K562 (cell line): ENCODE data around the gene EIF4E2. TPM values are rescaled to one million over a fixed set of nuclear protein-coding genes. Genes with fewer than 3 reads are reported as not detected.

Experiments
- ATAC-seq: fragments of 200-7000 bp; cut with Tn5 transposase; 3 replicates; pipeline ENCODE4 v1.9.1; 2020; ENCODE audit warnings: moderate library complexity
- BruUV-seq: library from RNA; stranded (reverse); fragments of 400-500 nt; replicated peaks from 2 replicates; lab custom pipeline; 2021; lab: Mats Ljungman, UMichigan
- CTCF ChIA-PET: fragments of 300-600 bp; formaldehyde crosslinking; extraction: SDS; loops from one replicate; lab custom pipeline; 2021; ENCODE audit warnings: low intra/inter-chr PET ratio; lab: Yijun Ruan, JAX
- POLR2A ChIA-PET: fragments of 300-600, 350-650 bp; sonication (Branson Sonifier 250); formaldehyde crosslinking; extraction: SDS; loops from one replicate; lab custom pipeline; 2021; ENCODE audit warnings: antibody characterized with exemption, inconsistent platforms; lab: Yijun Ruan, JAX
- DNase-seq, 4 experiments: peaks; one replicate each; pipeline versions ENCODE4 v3.0.0 to v3.0.0-alpha.2; 2011 to 2018; ENCODE audit warnings: low spot score in 3 of 4, mixed read lengths in 3 of 4; ENCODE audit errors: extremely low read depth in 1 of 4
- FAIRE-seq: peaks from 2 replicates; lab custom pipeline; 2011; peaks lifted over from hg19 to GRCh38; lab: Jason Lieb, UNC
- H2AFZ ChIP-seq: 2 replicates; pipeline ENCODE4 v1.6.0; 2011; ENCODE audit warnings: low read depth, low read length, control low read depth, inconsistent platforms
- H3K27ac ChIP-seq: fragments of 200-600 bp; 3 replicates; pipeline ENCODE4 v1.8.0; 2011; ENCODE audit warnings: low read depth, mild to moderate bottlenecking, control low read depth, inconsistent platforms, low read length, moderate library complexity, mixed read lengths; ENCODE audit errors: extremely low read depth
- H3K27me3 ChIP-seq, 2 experiments: fragments of 300-600 bp in 1 of 2; 2 replicates in 1 of 2; 3 replicates in 1 of 2; pipeline versions ENCODE4 v1.6.0 to v1.8.0; 2011; ENCODE audit warnings: inconsistent platforms in 2 of 2, low read length in 2 of 2, mild to moderate bottlenecking in 1 of 2, mixed read lengths in 1 of 2, moderate library complexity in 1 of 2; ENCODE audit not compliant: control insufficient read depth in 2 of 2, insufficient read depth in 2 of 2
- H3K36me3 ChIP-seq: fragments of 300-600 bp; 3 replicates; pipeline ENCODE4 v1.8.0; 2011; ENCODE audit warnings: mild to moderate bottlenecking, low read length, inconsistent platforms; ENCODE audit not compliant: control insufficient read depth, insufficient read depth
- H3K4me1 ChIP-seq, 2 experiments: fragments of 200-600 bp in 1 of 2; replicated peaks in 1 of 2; 2 replicates in 1 of 2; 3 replicates in 1 of 2; pipeline versions ENCODE4 v1.5.1 to v1.8.0; 2011; ENCODE audit warnings: inconsistent platforms in 2 of 2, low read length in 2 of 2, mild to moderate bottlenecking in 1 of 2, mixed read lengths in 1 of 2, moderate library complexity in 1 of 2; ENCODE audit not compliant: control insufficient read depth in 2 of 2, insufficient read depth in 2 of 2
- H3K4me2 ChIP-seq: 2 replicates; pipeline ENCODE4 v1.6.1; 2011; ENCODE audit warnings: low read length, control low read depth, inconsistent platforms, mixed read lengths; ENCODE audit not compliant: insufficient read depth
- H3K4me3 ChIP-seq: fragments of 200-600 bp; sonication (generic), shearing (Covaris generic); 2 replicates; pipeline ENCODE4 v1.5.1; 2016; ENCODE audit warnings: control low read depth, inconsistent platforms
- H3K79me2 ChIP-seq: fragments of 200-600 bp; 3 replicates; pipeline ENCODE4 v1.8.0; 2011; ENCODE audit warnings: low read length, inconsistent platforms; ENCODE audit not compliant: control insufficient read depth, insufficient read depth
- H3K9ac ChIP-seq, 2 experiments: 2 replicates each; pipeline versions ENCODE4 v1.6.0 to v1.6.1; 2011; ENCODE audit warnings: low read depth in 2 of 2, low read length in 2 of 2, control low read depth in 1 of 2, inconsistent platforms in 1 of 2, mild to moderate bottlenecking in 1 of 2, mixed read lengths in 1 of 2; ENCODE audit not compliant: insufficient read depth in 1 of 2
- H3K9me1 ChIP-seq: one replicate; pipeline ENCODE4 v1.6.0; 2011; ENCODE audit warnings: inconsistent platforms, mild to moderate bottlenecking, low read length, moderate library complexity; ENCODE audit not compliant: control insufficient read depth, insufficient read depth
- H3K9me3 ChIP-seq: replicated peaks from 2 replicates; pipeline ENCODE4 v1.5.1; 2011; ENCODE audit warnings: low read depth, low read length, inconsistent platforms; ENCODE audit not compliant: control insufficient read depth, insufficient read depth
- H4K20me1 ChIP-seq: replicated peaks from 2 replicates; pipeline ENCODE4 v1.6.1; 2011; ENCODE audit warnings: low read length, inconsistent platforms, mixed read lengths; ENCODE audit not compliant: control insufficient read depth, insufficient read depth
- CBFB ChIP-seq: sonication (generic); formaldehyde crosslinking; IDR thresholded peaks from 2 replicates; pipeline ENCODE4 v1.4.0; 2020; ENCODE audit warnings: mild to moderate bottlenecking, missing genetic modification reagents
- CEBPB ChIP-seq: fragments of 450-650 bp; IDR thresholded peaks from 2 replicates; pipeline ENCODE4 v1.6.1; 2016; ENCODE audit warnings: missing genetic modification characterization, missing compliant biosample characterization
- FOXJ3 ChIP-seq: sonication (generic); formaldehyde crosslinking; IDR thresholded peaks from 2 replicates; pipeline ENCODE4 v1.4.0; 2020; ENCODE audit warnings: mild to moderate bottlenecking, missing genetic modification reagents
- POLR3A ChIP-seq: IDR thresholded peaks from 2 replicates; pipeline ENCODE4 v1.6.1; 2011; ENCODE audit warnings: borderline replicate concordance, mild to moderate bottlenecking, moderate library complexity; ENCODE audit not compliant: insufficient read length, insufficient read depth; ENCODE audit errors: extremely low read depth
- POLR3G ChIP-seq: IDR thresholded peaks from 2 replicates; pipeline ENCODE4 v1.6.1; 2011; ENCODE audit not compliant: insufficient read length, insufficient replicate concordance; ENCODE audit errors: extremely low read depth
- ZNF696 ChIP-seq: fragments of 250-450 bp; sonication (Bioruptor Pico); conservative IDR thresholded peaks from 2 replicates; pipeline ENCODE4 v1.4.0; 2020; ENCODE audit warnings: mild to moderate bottlenecking, moderate library complexity
- ZNF830 ChIP-seq: fragments of 250-450 bp; sonication (Bioruptor Pico); IDR thresholded peaks from 2 replicates; pipeline ENCODE4 v1.5.0; 2021; ENCODE audit warnings: mild to moderate bottlenecking
- WGBS: fragments of 100-300 bp; shearing (Covaris generic); methylation state at CpG from one replicate; pipeline ENCODE4 v1.1.6; 2016; ENCODE audit warnings: low coverage, mixed read lengths; ENCODE audit not compliant: insufficient coverage; ENCODE audit errors: missing lambda C conversion rate; 5-methylcytosine and 5-hydroxymethylcytosine counted together
- in situ Hi-C: fragments of 300-500 bp; cut with MboI; formaldehyde crosslinking; loops from 4 replicates; pipeline ENCODE4 v1.15.0; 2018; ENCODE audit warnings: inconsistent platforms, mixed read lengths
- intact Hi-C: fragments of 100-400 bp; cut with micrococcal nuclease; formaldehyde crosslinking; loops from 2 replicates; pipeline ENCODE4 v1.14.2; 2022
- polyA plus RNA-seq, 8 experiments: library from polyadenylated mRNA; depleted of rRNA in 4 of 8; stranded (reverse) in 5 of 8; unstranded in 3 of 8; fragments of >200 nt; fragmentation: Nextera tagmentation in 2 of 8; fragmentation: Illumina TruSeq in 1 of 8; extraction: Ambion mirVana in 2 of 8; extraction: Trizol in 1 of 8; gene quantifications; 2 replicates each; pipeline versions ENCODE4 v1.2.1 to v1.2.3, GENCODE V29; 2011 to 2014; ENCODE audit warnings: inconsistent platforms in 1 of 8, missing spikeins in 1 of 8
- total RNA-seq, 7 experiments: library from RNA; depleted of rRNA in 6 of 7; stranded (reverse); fragments of >200 nt in 6 of 7; fragmentation: Illumina TruSeq in 2 of 7; extraction: Trizol in 2 of 7; gene quantifications; 2 replicates each; pipeline versions ENCODE4 v1.2.1 to v1.2.3, GENCODE V29; 2011 to 2021; ENCODE audit warnings: low replicate concordance in 1 of 7
- TF ChIP-seq, protein P1 (sequence below): fragments of 200-600 bp; sonication (generic); IDR thresholded peaks from one replicate; pipeline ENCODE4 v1.6.1; 2012; ENCODE audit warnings: mild to moderate bottlenecking, low read depth, low read length, inconsistent platforms
- TF ChIP-seq, protein P2 (sequence below): fragments of 250-450 bp; sonication (Bioruptor Pico); IDR thresholded peaks from 2 replicates; pipeline ENCODE4 v1.6.1; 2021; ENCODE audit warnings: mild to moderate bottlenecking

The EIF4E2 gene
- total and polyA plus RNA-seq, 9 of the 15 experiments (the other 6 are each of a cell fraction or from before 2014, with no cell fraction given), result 33.9 to 169 (median 77.5) TPM

DNA sequence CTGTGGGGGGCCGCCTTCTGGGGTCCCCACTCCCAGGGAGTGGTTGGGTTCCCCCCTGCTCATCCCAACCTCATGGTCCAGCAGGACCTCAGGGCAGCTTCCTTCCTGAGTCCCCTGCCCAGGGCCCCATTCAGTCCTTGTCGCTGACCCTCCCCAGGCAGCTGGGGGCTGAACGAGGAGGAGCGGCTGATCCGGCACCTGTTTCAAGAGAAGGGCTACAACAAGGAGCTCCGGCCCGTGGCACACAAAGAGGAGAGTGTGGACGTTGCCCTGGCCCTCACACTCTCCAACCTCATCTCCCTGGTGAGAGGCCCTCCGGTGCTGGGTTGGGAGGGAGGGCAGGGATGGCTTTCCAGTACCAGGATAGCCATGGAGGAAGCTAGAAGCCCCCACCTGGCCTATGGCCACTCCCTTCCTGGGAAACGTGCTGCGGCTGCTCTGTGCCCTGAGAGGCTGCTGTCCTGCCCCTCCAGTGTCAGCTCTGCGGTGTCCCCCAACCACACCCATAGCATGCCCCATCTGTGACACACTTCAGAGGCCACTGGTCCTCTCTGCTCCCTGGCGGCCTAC lies 24.0 kb upstream of the EIF4E2 start:
- Histone ChIP-seq H2AFZ (no peak overlapping the region), H4K20me1 (no peaks in the 10 kb centered on the region), H3K36me3 (no peaks in the 10 kb centered on the region), H3K9ac (no peak overlapping the region), H3K4me2 (no peak overlapping the region), H3K27me3 (peaks cover 0 to 51% of the 10 kb centered on the region in 2 experiments; a peak in 2 of 5 replicates), H3K9me1 (no peaks in the 10 kb centered on the region), H3K79me2 (no peaks in the 10 kb centered on the region), H3K4me3 (no peak overlapping the region), H3K9me3 (no peaks in the 10 kb centered on the region), H3K4me1 (peaks cover 0 to 30% of the 10 kb centered on the region in 2 experiments; a peak in 2 of 5 replicates), H3K27ac (no peak overlapping the region)
- intact Hi-C loops (no loop called here), in situ Hi-C loops (no loop called here)
- FAIRE-seq (no peak), DNase-seq (no peak), ATAC-seq (no peak)
- WGBS, result 3% methylated on average over 7 of the region's 13 CpGs
- no TSS peak for BruUV-seq
- ChIA-PET POLR2A (interaction anchor here (0.5 kb wide), 1 partner anchor 475 kb away, joined by 4 read pairs; no protein-coding TSS in a partner anchor), CTCF (no interaction called here)
- TF ChIP-seq, protein P1, sequence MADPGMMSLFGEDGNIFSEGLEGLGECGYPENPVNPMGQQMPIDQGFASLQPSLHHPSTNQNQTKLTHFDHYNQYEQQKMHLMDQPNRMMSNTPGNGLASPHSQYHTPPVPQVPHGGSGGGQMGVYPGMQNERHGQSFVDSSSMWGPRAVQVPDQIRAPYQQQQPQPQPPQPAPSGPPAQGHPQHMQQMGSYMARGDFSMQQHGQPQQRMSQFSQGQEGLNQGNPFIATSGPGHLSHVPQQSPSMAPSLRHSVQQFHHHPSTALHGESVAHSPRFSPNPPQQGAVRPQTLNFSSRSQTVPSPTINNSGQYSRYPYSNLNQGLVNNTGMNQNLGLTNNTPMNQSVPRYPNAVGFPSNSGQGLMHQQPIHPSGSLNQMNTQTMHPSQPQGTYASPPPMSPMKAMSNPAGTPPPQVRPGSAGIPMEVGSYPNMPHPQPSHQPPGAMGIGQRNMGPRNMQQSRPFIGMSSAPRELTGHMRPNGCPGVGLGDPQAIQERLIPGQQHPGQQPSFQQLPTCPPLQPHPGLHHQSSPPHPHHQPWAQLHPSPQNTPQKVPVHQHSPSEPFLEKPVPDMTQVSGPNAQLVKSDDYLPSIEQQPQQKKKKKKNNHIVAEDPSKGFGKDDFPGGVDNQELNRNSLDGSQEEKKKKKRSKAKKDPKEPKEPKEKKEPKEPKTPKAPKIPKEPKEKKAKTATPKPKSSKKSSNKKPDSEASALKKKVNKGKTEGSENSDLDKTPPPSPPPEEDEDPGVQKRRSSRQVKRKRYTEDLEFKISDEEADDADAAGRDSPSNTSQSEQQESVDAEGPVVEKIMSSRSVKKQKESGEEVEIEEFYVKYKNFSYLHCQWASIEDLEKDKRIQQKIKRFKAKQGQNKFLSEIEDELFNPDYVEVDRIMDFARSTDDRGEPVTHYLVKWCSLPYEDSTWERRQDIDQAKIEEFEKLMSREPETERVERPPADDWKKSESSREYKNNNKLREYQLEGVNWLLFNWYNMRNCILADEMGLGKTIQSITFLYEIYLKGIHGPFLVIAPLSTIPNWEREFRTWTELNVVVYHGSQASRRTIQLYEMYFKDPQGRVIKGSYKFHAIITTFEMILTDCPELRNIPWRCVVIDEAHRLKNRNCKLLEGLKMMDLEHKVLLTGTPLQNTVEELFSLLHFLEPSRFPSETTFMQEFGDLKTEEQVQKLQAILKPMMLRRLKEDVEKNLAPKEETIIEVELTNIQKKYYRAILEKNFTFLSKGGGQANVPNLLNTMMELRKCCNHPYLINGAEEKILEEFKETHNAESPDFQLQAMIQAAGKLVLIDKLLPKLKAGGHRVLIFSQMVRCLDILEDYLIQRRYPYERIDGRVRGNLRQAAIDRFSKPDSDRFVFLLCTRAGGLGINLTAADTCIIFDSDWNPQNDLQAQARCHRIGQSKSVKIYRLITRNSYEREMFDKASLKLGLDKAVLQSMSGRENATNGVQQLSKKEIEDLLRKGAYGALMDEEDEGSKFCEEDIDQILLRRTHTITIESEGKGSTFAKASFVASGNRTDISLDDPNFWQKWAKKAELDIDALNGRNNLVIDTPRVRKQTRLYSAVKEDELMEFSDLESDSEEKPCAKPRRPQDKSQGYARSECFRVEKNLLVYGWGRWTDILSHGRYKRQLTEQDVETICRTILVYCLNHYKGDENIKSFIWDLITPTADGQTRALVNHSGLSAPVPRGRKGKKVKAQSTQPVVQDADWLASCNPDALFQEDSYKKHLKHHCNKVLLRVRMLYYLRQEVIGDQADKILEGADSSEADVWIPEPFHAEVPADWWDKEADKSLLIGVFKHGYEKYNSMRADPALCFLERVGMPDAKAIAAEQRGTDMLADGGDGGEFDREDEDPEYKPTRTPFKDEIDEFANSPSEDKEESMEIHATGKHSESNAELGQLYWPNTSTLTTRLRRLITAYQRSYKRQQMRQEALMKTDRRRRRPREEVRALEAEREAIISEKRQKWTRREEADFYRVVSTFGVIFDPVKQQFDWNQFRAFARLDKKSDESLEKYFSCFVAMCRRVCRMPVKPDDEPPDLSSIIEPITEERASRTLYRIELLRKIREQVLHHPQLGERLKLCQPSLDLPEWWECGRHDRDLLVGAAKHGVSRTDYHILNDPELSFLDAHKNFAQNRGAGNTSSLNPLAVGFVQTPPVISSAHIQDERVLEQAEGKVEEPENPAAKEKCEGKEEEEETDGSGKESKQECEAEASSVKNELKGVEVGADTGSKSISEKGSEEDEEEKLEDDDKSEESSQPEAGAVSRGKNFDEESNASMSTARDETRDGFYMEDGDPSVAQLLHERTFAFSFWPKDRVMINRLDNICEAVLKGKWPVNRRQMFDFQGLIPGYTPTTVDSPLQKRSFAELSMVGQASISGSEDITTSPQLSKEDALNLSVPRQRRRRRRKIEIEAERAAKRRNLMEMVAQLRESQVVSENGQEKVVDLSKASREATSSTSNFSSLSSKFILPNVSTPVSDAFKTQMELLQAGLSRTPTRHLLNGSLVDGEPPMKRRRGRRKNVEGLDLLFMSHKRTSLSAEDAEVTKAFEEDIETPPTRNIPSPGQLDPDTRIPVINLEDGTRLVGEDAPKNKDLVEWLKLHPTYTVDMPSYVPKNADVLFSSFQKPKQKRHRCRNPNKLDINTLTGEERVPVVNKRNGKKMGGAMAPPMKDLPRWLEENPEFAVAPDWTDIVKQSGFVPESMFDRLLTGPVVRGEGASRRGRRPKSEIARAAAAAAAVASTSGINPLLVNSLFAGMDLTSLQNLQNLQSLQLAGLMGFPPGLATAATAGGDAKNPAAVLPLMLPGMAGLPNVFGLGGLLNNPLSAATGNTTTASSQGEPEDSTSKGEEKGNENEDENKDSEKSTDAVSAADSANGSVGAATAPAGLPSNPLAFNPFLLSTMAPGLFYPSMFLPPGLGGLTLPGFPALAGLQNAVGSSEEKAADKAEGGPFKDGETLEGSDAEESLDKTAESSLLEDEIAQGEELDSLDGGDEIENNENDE, result no peak
- TF ChIP-seq CBFB (CRISPR knock-in tag) (no peak), ZNF830 (CRISPR knock-in tag) (no peak), POLR3A (no peak), CEBPB (tag) (no peak), POLR3G (no peak), ZNF696 (CRISPR knock-in tag) (no peak), FOXJ3 (CRISPR knock-in tag) (no peak)
- TF ChIP-seq, protein P2, sequence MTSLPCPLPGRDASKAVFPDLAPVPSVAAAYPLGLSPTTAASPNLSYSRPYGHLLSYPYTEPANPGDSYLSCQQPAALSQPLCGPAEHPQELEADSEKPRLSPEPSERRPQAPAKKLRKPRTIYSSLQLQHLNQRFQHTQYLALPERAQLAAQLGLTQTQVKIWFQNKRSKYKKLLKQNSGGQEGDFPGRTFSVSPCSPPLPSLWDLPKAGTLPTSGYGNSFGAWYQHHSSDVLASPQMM, result no peak
